Skeletal muscle tissue (tissue), 4 donors: ENCODE measurements around the gene XRN2. TPM values are rescaled to one million over a fixed set of nuclear protein-coding genes. Genes with fewer than 3 reads are reported as not detected.
"Not testable (repeated sequence)": the region's sequence is repeated elsewhere in the genome, so short reads cannot be mapped to it uniquely, and the experiment has no call there.

Experiments
- H3K27ac ChIP-seq: one replicate; pipeline ENCODE4 v1.7.0; 2013; ENCODE audit warnings: mild to moderate bottlenecking, low read depth, low read length, inconsistent platforms
- H3K27me3 ChIP-seq, 3 donors: one replicate each; pipeline ENCODE4 v1.7.0; 2013; ENCODE audit warnings: low read length in 3 of 3; ENCODE audit not compliant: control insufficient read depth in 3 of 3, insufficient read depth in 3 of 3
- H3K36me3 ChIP-seq, 3 donors: one replicate each; pipeline ENCODE4 v1.7.0; 2013; ENCODE audit warnings: low read length in 3 of 3; ENCODE audit not compliant: control insufficient read depth in 3 of 3, insufficient read depth in 3 of 3
- H3K4me1 ChIP-seq, 3 donors: one replicate each; pipeline ENCODE4 v1.7.0; 2013; ENCODE audit warnings: low read length in 3 of 3, mild to moderate bottlenecking in 3 of 3; ENCODE audit not compliant: control insufficient read depth in 3 of 3, insufficient read depth in 3 of 3
- H3K4me3 ChIP-seq, 3 donors: one replicate each; pipeline ENCODE4 v1.7.0; 2013; ENCODE audit warnings: low read length in 3 of 3
- H3K9ac ChIP-seq, 3 donors: one replicate each; pipeline ENCODE4 v1.7.0; 2013; ENCODE audit warnings: low read length in 3 of 3, mild to moderate bottlenecking in 3 of 3, moderate library complexity in 2 of 3, low read depth in 1 of 3
- H3K9me3 ChIP-seq, 3 donors: one replicate each; pipeline ENCODE4 v1.7.0; 2013; ENCODE audit warnings: low read length in 3 of 3; ENCODE audit not compliant: control insufficient read depth in 3 of 3
- total RNA-seq: library from RNA; depleted of rRNA; stranded (reverse); fragments of >200 nt; gene quantifications from one replicate; pipeline ENCODE4 v1.2.3, GENCODE V29; 2014
- donor health status: Osteomylitis.

The XRN2 gene
- total RNA-seq, 1 donor from 2014 or later, result 53.8 TPM

DNA sequence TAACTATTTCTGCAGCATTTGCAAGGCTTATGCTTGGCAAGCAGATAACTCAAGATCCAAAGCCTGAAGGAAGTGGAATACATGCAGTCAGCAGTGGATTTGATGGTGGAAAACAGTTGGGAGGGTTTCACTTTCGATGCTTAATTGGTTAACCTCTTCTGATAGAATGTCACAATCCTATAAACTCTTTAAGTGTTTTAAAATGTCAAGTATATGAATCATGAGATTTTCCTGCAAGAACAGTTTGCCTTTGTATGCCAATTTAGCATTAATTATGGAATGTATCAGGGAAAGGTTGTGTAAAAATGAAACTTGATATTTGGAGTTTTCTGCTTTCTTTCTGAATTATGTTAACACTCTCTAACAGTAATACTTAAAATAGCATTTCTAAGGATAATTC, 57.6 kb downstream of the XRN2 start:
- H3K27me3 ChIP-seq, result no peaks in the 10 kb centered on the region
- no peak overlapping the region for H3K9ac ChIP-seq
- H3K4me1 ChIP-seq, result no peaks in the 10 kb centered on the region
- no peak overlapping the region for H3K4me3 ChIP-seq
- H3K36me3 ChIP-seq, result peaks cover 17 to 34% (median 25%) of the 10 kb centered on the region in 3 donors
- H3K9me3 ChIP-seq, result no peaks in the 10 kb centered on the region
- no peak overlapping the region for H3K27ac ChIP-seq

GRCh38 chr20:21361266-21361665, 58.1 kb downstream of the XRN2 start:
- no peak overlapping the region for H3K27ac ChIP-seq
- H3K4me3 ChIP-seq, result no peak overlapping the region
- H3K36me3 ChIP-seq, result peaks cover 17 to 29% (median 25%) of the 10 kb centered on the region in 3 donors
- H3K9me3 ChIP-seq, result no peaks in the 10 kb centered on the region
- no peaks in the 10 kb centered on the region for H3K4me1 ChIP-seq
- H3K27me3 ChIP-seq, result no peaks in the 10 kb centered on the region
- H3K9ac ChIP-seq, result no peak overlapping the region

- H3K4me3 ChIP-seq, result no peak overlapping the region
- H3K27ac ChIP-seq, result no peak overlapping the region
- no peaks in the 10 kb centered on the region for H3K27me3 ChIP-seq
- no peaks in the 10 kb centered on the region for H3K4me1 ChIP-seq
- H3K9ac ChIP-seq, result no peak overlapping the region
- peaks cover 14 to 22% (median 19%) of the 10 kb centered on the region in 3 donors for H3K36me3 ChIP-seq
- no peaks in the 10 kb centered on the region for H3K9me3 ChIP-seq
Measured at GRCh38 chr20:21364413-21364812, 61.3 kb downstream of the XRN2 start.

DNA sequence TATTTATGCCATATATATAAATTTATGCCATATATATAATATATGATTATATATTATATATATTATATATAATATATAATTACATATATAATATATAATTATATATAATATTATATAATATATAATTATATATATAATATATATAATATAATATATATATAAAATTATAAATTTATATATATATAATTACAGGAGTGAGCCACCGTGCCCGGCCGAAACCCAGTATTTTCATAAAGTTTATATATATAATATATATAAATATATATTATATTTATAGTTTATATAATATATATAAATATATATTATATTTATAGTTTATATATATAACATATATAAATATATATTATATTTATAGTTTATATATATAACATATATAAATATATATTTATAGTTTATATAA, 62.6 kb downstream of the XRN2 start:
- H3K9me3 ChIP-seq, result no peaks in the 10 kb centered on the region
- H3K27me3 ChIP-seq, result no peaks in the 10 kb centered on the region
- no peak overlapping the region for H3K27ac ChIP-seq
- H3K36me3 ChIP-seq, result peaks cover 11 to 23% (median 19%) of the 10 kb centered on the region in 3 donors
- no peaks in the 10 kb centered on the region for H3K4me1 ChIP-seq
- no peak overlapping the region for H3K9ac ChIP-seq
- no peak overlapping the region for H3K4me3 ChIP-seq

DNA sequence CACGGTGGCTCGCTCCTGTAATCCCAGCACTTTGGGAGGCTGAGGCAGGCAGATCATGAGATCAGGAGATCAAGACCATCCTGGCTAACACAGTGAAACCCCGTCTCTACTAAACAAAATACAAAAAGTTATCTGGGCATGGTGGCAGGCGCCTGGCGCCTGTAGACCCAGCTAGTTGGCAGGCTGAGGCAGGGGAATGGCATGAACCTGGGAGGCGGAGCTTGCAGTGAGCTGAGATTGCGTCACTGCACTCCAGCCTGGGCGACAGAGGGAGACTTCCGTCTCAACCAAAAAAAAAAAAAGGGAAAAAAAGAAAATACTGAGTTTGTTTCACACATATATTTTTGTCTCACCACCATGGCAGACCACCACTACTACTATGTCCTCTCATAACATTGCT, 63.1 kb downstream of the XRN2 start:
- not testable (repeated sequence) for H3K4me3 ChIP-seq, H3K27ac ChIP-seq, H3K9ac ChIP-seq, H3K4me1 ChIP-seq, H3K27me3 ChIP-seq, H3K9me3 ChIP-seq
- peaks cover 11 to 23% (median 19%) of the 10 kb centered on the region in 3 donors for H3K36me3 ChIP-seq

GRCh38 chr20:21368791-21369190, 65.7 kb downstream of the XRN2 start:
- Histone ChIP-seq H3K27ac (no peak overlapping the region), H3K9me3 (no peaks in the 10 kb centered on the region), H3K36me3 (peaks cover 2 to 20% (median 14%) of the 10 kb centered on the region in 3 donors), H3K4me1 (no peaks in the 10 kb centered on the region), H3K27me3 (no peaks in the 10 kb centered on the region), H3K4me3 (no peak overlapping the region), H3K9ac (no peak overlapping the region)

GRCh38 chr20:21371193-21371592, 68.1 kb downstream of the XRN2 start:
- Histone ChIP-seq H3K4me1 (no peaks in the 10 kb centered on the region), H3K27me3 (no peaks in the 10 kb centered on the region), H3K4me3 (no peak overlapping the region), H3K36me3 (peaks cover 2 to 17% (median 10%) of the 10 kb centered on the region in 3 donors), H3K27ac (no peak overlapping the region), H3K9ac (no peak overlapping the region), H3K9me3 (no peaks in the 10 kb centered on the region)

DNA sequence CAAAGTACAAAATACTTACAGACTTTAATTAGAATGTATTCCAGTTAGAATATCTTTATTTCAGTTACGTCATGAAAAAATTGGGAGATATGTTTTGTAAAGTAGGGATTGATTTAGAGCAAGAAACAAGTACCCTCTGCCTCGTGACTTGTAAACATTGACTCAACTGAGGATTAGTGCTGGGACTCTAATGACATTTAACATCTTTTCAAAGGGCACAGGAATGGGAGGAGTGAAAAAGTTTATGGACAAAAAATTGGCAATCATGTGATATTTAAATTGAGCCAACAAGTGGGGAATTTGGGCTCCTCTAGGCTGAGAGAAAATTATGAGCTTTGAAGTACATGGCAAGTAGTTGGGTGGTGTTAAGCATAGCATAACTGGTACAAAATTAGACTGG, 68.9 kb downstream of the XRN2 start:
- Histone ChIP-seq H3K9me3 (no peaks in the 10 kb centered on the region), H3K27me3 (no peaks in the 10 kb centered on the region), H3K4me1 (no peaks in the 10 kb centered on the region), H3K36me3 (peaks cover 2 to 19% (median 10%) of the 10 kb centered on the region in 3 donors), H3K4me3 (no peak overlapping the region), H3K27ac (no peak overlapping the region), H3K9ac (no peak overlapping the region)

- Histone ChIP-seq H3K9me3 (no peaks in the 10 kb centered on the region), H3K4me3 (no peak overlapping the region), H3K4me1 (no peaks in the 10 kb centered on the region), H3K27me3 (no peaks in the 10 kb centered on the region), H3K36me3 (peaks cover 2 to 15% (median 10%) of the 10 kb centered on the region in 3 donors), H3K27ac (no peak overlapping the region), H3K9ac (no peak overlapping the region)
Measured at GRCh38 chr20:21373436-21373835, 70.3 kb downstream of the XRN2 start.

GRCh38 chr20:21376626-21377025, 73.5 kb downstream of the XRN2 start:
- H3K9me3 ChIP-seq, result no peaks in the 10 kb centered on the region
- no peaks in the 10 kb centered on the region for H3K4me1 ChIP-seq
- H3K27ac ChIP-seq, result no peak overlapping the region
- H3K4me3 ChIP-seq, result no peak overlapping the region
- no peaks in the 10 kb centered on the region for H3K27me3 ChIP-seq
- H3K36me3 ChIP-seq, result peaks cover 0 to 5% (median 3%) of the 10 kb centered on the region in 3 donors
- no peak overlapping the region for H3K9ac ChIP-seq

DNA sequence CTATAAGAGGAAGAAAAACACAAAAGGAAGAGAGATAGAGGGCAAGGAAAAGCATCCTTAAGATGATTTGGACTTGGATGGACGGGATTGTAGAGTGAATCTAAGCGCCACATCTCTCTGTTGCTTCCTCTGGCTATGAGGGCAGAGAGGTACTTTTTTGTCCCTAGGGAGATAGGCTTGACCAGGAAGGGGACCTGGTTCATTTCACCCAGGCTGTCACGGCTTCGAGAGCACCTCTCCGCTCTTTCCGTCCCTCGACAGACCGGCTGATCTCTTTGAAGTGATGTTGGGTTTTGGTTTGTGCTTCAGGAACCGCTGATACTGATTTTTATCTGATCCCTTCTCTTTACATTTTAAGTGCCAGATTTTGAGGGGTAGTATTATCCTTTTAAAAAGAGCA, 74.6 kb downstream of the XRN2 start:
- H3K9ac ChIP-seq, result no peak overlapping the region
- H3K36me3 ChIP-seq, result peaks cover 3 to 10% (median 7%) of the 10 kb centered on the region in 3 donors
- H3K9me3 ChIP-seq, result no peaks in the 10 kb centered on the region
- no peaks in the 10 kb centered on the region for H3K27me3 ChIP-seq
- H3K27ac ChIP-seq, result no peak overlapping the region
- no peaks in the 10 kb centered on the region for H3K4me1 ChIP-seq
- H3K4me3 ChIP-seq, result no peak overlapping the region
